K562 (cell line): Measurements from ENCODE around the gene CNOT10. TPM values are rescaled to one million over a fixed set of nuclear protein-coding genes. Genes with fewer than 3 reads are reported as not detected.
A peak's percentile ranks its signal among the peaks of the same experiment; 100 is the strongest.

Experiments used
- CTCF ChIP-seq, 3 experiments: IDR thresholded peaks in 2 of 3; conservative IDR thresholded peaks in 1 of 3; 2 replicates each; pipeline ENCODE4 v1.5.1; 2011 to 2012; ENCODE audit warnings: low read length in 3 of 3, mild to moderate bottlenecking in 3 of 3, control low read depth in 2 of 3, improper control_type of control experiment in 1 of 3, inconsistent platforms in 1 of 3, low read depth in 1 of 3, mixed read lengths in 1 of 3, moderate library complexity in 1 of 3; ENCODE audit not compliant: insufficient read depth in 2 of 3
- KLF1 ChIP-seq: fragments of 450-650 bp; IDR thresholded peaks from 2 replicates; pipeline ENCODE4 v1.6.1; 2016; ENCODE audit warnings: missing genetic modification characterization, missing compliant biosample characterization
- MBD1 ChIP-seq: fragments of 250-450 bp; sonication (Bioruptor Pico); IDR thresholded peaks from 2 replicates; pipeline ENCODE4 v1.8.0; 2022; ENCODE audit warnings: inconsistent platforms
- MXI1 ChIP-seq: IDR thresholded peaks from 2 replicates; pipeline ENCODE4 v1.6.1; 2011; ENCODE audit warnings: low read depth, mild to moderate bottlenecking, improper control_type of control experiment, low read length
- PRPF4 ChIP-seq: fragments of 200-400 bp; formaldehyde crosslinking; IDR thresholded peaks from one replicate; pipeline ENCODE4 v1.6.1; 2017; ENCODE audit warnings: low read length, low read depth, mild to moderate bottlenecking; ENCODE audit not compliant: insufficient read depth, poor library complexity, severe bottlenecking
- RBM34 ChIP-seq: fragments of 200-400 bp; formaldehyde crosslinking; IDR thresholded peaks from 2 replicates; pipeline ENCODE4 v1.6.1; 2018; ENCODE audit warnings: low read length, borderline replicate concordance; ENCODE audit not compliant: insufficient read depth
- SIN3A ChIP-seq, 2 experiments: fragments of 150-350 bp in 1 of 2; IDR thresholded peaks; 2 replicates each; pipeline ENCODE4 v1.6.1; 2011 to 2016; ENCODE audit warnings: borderline replicate concordance in 2 of 2, low read depth in 2 of 2, low read length in 2 of 2, mild to moderate bottlenecking in 2 of 2, moderate library complexity in 2 of 2; ENCODE audit not compliant: control insufficient read depth in 1 of 2
- TEAD1 ChIP-seq, 2 experiments: fragments of 450-650 bp in 1 of 2; sonication (generic) in 1 of 2; formaldehyde crosslinking; IDR thresholded peaks; 2 replicates each; pipeline versions ENCODE4 v1.4.0 to v1.8.0; 2020 to 2022; ENCODE audit warnings: mild to moderate bottlenecking in 2 of 2, missing genetic modification reagents in 1 of 2
- TEAD2 ChIP-seq: fragments of 450-650 bp; IDR thresholded peaks from 2 replicates; pipeline ENCODE4 v1.6.1; 2016; ENCODE audit warnings: missing genetic modification characterization, control low read depth, missing compliant biosample characterization
- TEAD4 ChIP-seq, 2 experiments: sonication (generic) in 1 of 2; formaldehyde crosslinking in 1 of 2; IDR thresholded peaks; 2 replicates each; pipeline versions ENCODE4 v1.6.1 to v1.8.0; 2012 to 2022; ENCODE audit warnings: borderline replicate concordance in 1 of 2, inconsistent platforms in 1 of 2, low read length in 1 of 2, mild to moderate bottlenecking in 1 of 2, missing genetic modification reagents in 1 of 2
- VEZF1 ChIP-seq: fragments of 200-800 bp; sonication (Bioruptor generic); IDR thresholded peaks from 2 replicates; pipeline ENCODE4 v1.6.1; 2017; ENCODE audit warnings: missing genetic modification characterization, missing compliant biosample characterization
- ZKSCAN1 ChIP-seq: fragments of 150-350 bp; IDR thresholded peaks from 2 replicates; pipeline ENCODE4 v1.6.1; 2016; ENCODE audit warnings: low read depth, low read length
- polyA plus RNA-seq, 8 experiments: library from polyadenylated mRNA; depleted of rRNA in 4 of 8; stranded (reverse) in 5 of 8; unstranded in 3 of 8; fragments of >200 nt; fragmentation: Nextera tagmentation in 2 of 8; fragmentation: Illumina TruSeq in 1 of 8; extraction: Ambion mirVana in 2 of 8; extraction: Trizol in 1 of 8; gene quantifications; 2 replicates each; pipeline versions ENCODE4 v1.2.1 to v1.2.3, GENCODE V29; 2011 to 2014; ENCODE audit warnings: inconsistent platforms in 1 of 8, missing spikeins in 1 of 8
- total RNA-seq, 7 experiments: library from RNA; depleted of rRNA in 6 of 7; stranded (reverse); fragments of >200 nt in 6 of 7; fragmentation: Illumina TruSeq in 2 of 7; extraction: Trizol in 2 of 7; gene quantifications; 2 replicates each; pipeline versions ENCODE4 v1.2.1 to v1.2.3, GENCODE V29; 2011 to 2021; ENCODE audit warnings: low replicate concordance in 1 of 7

CNOT10 gene
- total and polyA plus RNA-seq, 9 of the 15 experiments (the other 6 are each of a cell fraction or from before 2014, with no cell fraction given), result 35.7 to 114 (median 81.9) TPM

- TF ChIP-seq SIN3A (IDR thresholded peaks at IDR 0.05; ENCODE audit: borderline replicate concordance in 2 of 2, control insufficient read depth in 1 of 2, low read depth in 2 of 2, low read length in 2 of 2) (peak in 1 of 2 experiments; percentile 58; a peak in 1 of 4 replicates), RBM34 (no peak), VEZF1 (CRISPR knock-in tag) (peak; percentile 53; the same call in 1 of the 2 replicates), PRPF4 (no peak), TEAD1 (CRISPR knock-in tag; IDR thresholded peaks at IDR 0.05) (peak in 1 of 2 experiments; percentile 91; a peak in 2 of 4 replicates), CTCF (IDR thresholded peaks at IDR 0.05 in 2 of 3, conservative IDR thresholded peaks at IDR 0.05 in 1 of 3; ENCODE audit: insufficient read depth in 2 of 3, low read depth in 1 of 3, low read length in 3 of 3) (peak in 2 of 3 experiments; percentile 44 to 51; a peak in 3 of 6 replicates), KLF1 (tag) (peak; percentile 76), MBD1 (CRISPR knock-in tag) (0 out of 2 replicates have a peak, but pooled peaks have one; percentile 42), MXI1 (peak; percentile 37; the same call in 1 of the 2 replicates), TEAD4 (IDR thresholded peaks at IDR 0.05; ENCODE audit: low read length) (peak; percentile 64), TEAD4 (CRISPR knock-in tag; IDR thresholded peaks at IDR 0.05; ENCODE audit: borderline replicate concordance) (0 out of 2 replicates have a peak, but pooled peaks have one; percentile 20), TEAD2 (tag) (peak; percentile 71), ZKSCAN1 (no peak)
These were observed 95.8 kb downstream of the CNOT10 start (continued) for GRCh38 chr3:32780735-32781210.
